HepG2 (cell line): ENCODE data around the gene USP11. TPM values are rescaled to one million over a fixed set of nuclear protein-coding genes. Genes with fewer than 3 reads are reported as not detected.

ENCODE experiments used
- POLR2A ChIP-seq, 2 experiments: IDR thresholded peaks; 2 replicates each; pipeline ENCODE4 v1.6.1; 2011; ENCODE audit warnings: low read depth in 2 of 2, low read length in 2 of 2, mild to moderate bottlenecking in 1 of 2, moderate library complexity in 1 of 2; ENCODE audit not compliant: insufficient read depth in 1 of 2
- RAD21 ChIP-seq: fragments of 450-650 bp; formaldehyde crosslinking; IDR thresholded peaks from 2 replicates; pipeline ENCODE4 v1.5.0; 2020; ENCODE audit warnings: mild to moderate bottlenecking
- RCOR2 ChIP-seq: IDR thresholded peaks from 2 replicates; pipeline ENCODE4 v1.6.1; 2016; ENCODE audit warnings: missing biosample characterization, missing genetic modification reagents
- SETDB1 ChIP-seq: sonication (generic); formaldehyde crosslinking; IDR thresholded peaks from 2 replicates; pipeline ENCODE4 v1.5.1; 2020; ENCODE audit warnings: missing genetic modification reagents, mild to moderate bottlenecking, borderline replicate concordance
- SMAD1 ChIP-seq: sonication (generic); formaldehyde crosslinking; IDR thresholded peaks from 2 replicates; pipeline ENCODE4 v1.4.0; 2020; ENCODE audit warnings: missing genetic modification reagents, low read depth, mild to moderate bottlenecking, borderline replicate concordance
- SYNCRIP ChIP-seq: fragments of 200-400 bp; formaldehyde crosslinking; IDR thresholded peaks from 2 replicates; pipeline ENCODE4 v1.6.1; 2018; ENCODE audit warnings: mild to moderate bottlenecking, low read depth, low read length; ENCODE audit not compliant: insufficient read depth
- THAP11 ChIP-seq: IDR thresholded peaks from 2 replicates; pipeline ENCODE4 v1.6.1; 2016; ENCODE audit warnings: missing biosample characterization, missing genetic modification reagents
- ZNF124 ChIP-seq: sonication (generic); formaldehyde crosslinking; IDR thresholded peaks from 2 replicates; pipeline ENCODE4 v1.4.0; 2020; ENCODE audit warnings: missing genetic modification reagents
- ZNF224 ChIP-seq: sonication (generic); formaldehyde crosslinking; IDR thresholded peaks from 2 replicates; pipeline ENCODE4 v1.5.0; 2020; ENCODE audit warnings: mild to moderate bottlenecking, missing genetic modification reagents
- ZNF652 ChIP-seq: IDR thresholded peaks from 2 replicates; pipeline ENCODE4 v1.6.1; 2016; ENCODE audit warnings: low read depth, borderline replicate concordance
- polyA plus RNA-seq, 8 experiments: library from polyadenylated mRNA; depleted of rRNA in 3 of 8; stranded (reverse) in 7 of 8; unstranded in 1 of 8; fragments of >200 nt; fragmentation: Illumina TruSeq in 4 of 8; extraction: Trizol in 4 of 8; gene quantifications; 2 replicates each; pipeline versions ENCODE4 v1.2.1 to v1.2.3, GENCODE V29; 2011 to 2016; ENCODE audit warnings: low read depth in 4 of 8, missing spikeins in 1 of 8, mixed read lengths in 1 of 8; ENCODE audit not compliant: insufficient read depth in 1 of 8
- total RNA-seq, 5 experiments: library from RNA; depleted of rRNA; stranded (reverse); fragments of >200 nt; fragmentation: Illumina TruSeq; extraction: Trizol; gene quantifications; 2 replicates each; pipeline ENCODE4 v1.2.3, GENCODE V29; 2016; ENCODE audit warnings: low read depth in 1 of 5
- TF ChIP-seq, protein P1 (sequence below): sonication (generic); formaldehyde crosslinking; IDR thresholded peaks from 2 replicates; pipeline ENCODE4 v1.8.1; 2023; ENCODE audit warnings: mild to moderate bottlenecking, missing genetic modification reagents
- TF ChIP-seq, protein P2 (sequence below): IDR thresholded peaks from 2 replicates; pipeline ENCODE4 v1.6.1; 2016; ENCODE audit warnings: missing compliant biosample characterization, missing genetic modification reagents, borderline replicate concordance
- TF ChIP-seq, protein P3 (sequence below): sonication (generic); formaldehyde crosslinking; IDR thresholded peaks from 2 replicates; pipeline ENCODE4 v1.4.0; 2020; ENCODE audit warnings: mild to moderate bottlenecking, missing genetic modification reagents

The USP11 gene
- total and polyA plus RNA-seq, 2 of the 13 experiments (the other 11 are each of a cell fraction or from before 2014, with no cell fraction given) = 23.8 to 31.7 TPM

DNA sequence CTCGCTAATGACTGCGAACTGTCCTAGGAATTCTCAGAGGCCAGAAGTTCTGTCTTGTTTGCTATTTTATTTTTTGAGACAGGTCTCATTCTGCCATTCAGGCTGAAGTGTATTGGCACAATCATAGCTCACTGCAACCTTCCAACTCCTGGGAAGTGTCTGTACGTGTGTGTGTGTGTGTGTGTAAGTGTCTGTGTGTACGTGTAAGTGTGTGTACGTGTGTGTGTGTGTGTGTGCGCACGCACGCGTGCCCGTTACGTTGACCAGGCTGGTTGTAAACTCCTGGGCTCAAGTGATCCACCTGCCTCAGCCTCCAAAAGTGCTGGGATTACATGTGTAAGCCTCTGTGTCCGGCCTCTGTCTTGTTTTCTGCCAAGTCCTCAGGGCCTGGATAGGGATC, 24.7 kb upstream of the USP11 start (continued):
- TF ChIP-seq SYNCRIP (no peak), ZNF224 (no peak), THAP11 (no peak), POLR2A (IDR thresholded peaks at IDR 0.05; ENCODE audit: insufficient read depth in 1 of 2, low read depth in 2 of 2, low read length in 2 of 2) (no peak), SMAD1 (CRISPR knock-in tag) (no peak), ZNF652 (CRISPR knock-in tag) (no peak), RAD21 (no peak), SETDB1 (CRISPR knock-in tag) (no peak), RCOR2 (CRISPR knock-in tag) (no peak), ZNF124 (CRISPR knock-in tag) (no peak)
- TF ChIP-seq, protein P1, sequence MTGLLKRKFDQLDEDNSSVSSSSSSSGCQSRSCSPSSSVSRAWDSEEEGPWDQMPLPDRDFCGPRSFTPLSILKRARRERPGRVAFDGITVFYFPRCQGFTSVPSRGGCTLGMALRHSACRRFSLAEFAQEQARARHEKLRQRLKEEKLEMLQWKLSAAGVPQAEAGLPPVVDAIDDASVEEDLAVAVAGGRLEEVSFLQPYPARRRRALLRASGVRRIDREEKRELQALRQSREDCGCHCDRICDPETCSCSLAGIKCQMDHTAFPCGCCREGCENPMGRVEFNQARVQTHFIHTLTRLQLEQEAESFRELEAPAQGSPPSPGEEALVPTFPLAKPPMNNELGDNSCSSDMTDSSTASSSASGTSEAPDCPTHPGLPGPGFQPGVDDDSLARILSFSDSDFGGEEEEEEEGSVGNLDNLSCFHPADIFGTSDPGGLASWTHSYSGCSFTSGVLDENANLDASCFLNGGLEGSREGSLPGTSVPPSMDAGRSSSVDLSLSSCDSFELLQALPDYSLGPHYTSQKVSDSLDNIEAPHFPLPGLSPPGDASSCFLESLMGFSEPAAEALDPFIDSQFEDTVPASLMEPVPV (CRISPR knock-in tag) = no peak
- TF ChIP-seq, protein P2, sequence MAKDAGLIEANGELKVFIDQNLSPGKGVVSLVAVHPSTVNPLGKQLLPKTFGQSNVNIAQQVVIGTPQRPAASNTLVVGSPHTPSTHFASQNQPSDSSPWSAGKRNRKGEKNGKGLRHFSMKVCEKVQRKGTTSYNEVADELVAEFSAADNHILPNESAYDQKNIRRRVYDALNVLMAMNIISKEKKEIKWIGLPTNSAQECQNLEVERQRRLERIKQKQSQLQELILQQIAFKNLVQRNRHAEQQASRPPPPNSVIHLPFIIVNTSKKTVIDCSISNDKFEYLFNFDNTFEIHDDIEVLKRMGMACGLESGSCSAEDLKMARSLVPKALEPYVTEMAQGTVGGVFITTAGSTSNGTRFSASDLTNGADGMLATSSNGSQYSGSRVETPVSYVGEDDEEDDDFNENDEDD = no peak
- TF ChIP-seq, protein P3, sequence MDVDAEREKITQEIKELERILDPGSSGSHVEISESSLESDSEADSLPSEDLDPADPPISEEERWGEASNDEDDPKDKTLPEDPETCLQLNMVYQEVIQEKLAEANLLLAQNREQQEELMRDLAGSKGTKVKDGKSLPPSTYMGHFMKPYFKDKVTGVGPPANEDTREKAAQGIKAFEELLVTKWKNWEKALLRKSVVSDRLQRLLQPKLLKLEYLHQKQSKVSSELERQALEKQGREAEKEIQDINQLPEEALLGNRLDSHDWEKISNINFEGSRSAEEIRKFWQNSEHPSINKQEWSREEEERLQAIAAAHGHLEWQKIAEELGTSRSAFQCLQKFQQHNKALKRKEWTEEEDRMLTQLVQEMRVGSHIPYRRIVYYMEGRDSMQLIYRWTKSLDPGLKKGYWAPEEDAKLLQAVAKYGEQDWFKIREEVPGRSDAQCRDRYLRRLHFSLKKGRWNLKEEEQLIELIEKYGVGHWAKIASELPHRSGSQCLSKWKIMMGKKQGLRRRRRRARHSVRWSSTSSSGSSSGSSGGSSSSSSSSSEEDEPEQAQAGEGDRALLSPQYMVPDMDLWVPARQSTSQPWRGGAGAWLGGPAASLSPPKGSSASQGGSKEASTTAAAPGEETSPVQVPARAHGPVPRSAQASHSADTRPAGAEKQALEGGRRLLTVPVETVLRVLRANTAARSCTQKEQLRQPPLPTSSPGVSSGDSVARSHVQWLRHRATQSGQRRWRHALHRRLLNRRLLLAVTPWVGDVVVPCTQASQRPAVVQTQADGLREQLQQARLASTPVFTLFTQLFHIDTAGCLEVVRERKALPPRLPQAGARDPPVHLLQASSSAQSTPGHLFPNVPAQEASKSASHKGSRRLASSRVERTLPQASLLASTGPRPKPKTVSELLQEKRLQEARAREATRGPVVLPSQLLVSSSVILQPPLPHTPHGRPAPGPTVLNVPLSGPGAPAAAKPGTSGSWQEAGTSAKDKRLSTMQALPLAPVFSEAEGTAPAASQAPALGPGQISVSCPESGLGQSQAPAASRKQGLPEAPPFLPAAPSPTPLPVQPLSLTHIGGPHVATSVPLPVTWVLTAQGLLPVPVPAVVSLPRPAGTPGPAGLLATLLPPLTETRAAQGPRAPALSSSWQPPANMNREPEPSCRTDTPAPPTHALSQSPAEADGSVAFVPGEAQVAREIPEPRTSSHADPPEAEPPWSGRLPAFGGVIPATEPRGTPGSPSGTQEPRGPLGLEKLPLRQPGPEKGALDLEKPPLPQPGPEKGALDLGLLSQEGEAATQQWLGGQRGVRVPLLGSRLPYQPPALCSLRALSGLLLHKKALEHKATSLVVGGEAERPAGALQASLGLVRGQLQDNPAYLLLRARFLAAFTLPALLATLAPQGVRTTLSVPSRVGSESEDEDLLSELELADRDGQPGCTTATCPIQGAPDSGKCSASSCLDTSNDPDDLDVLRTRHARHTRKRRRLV (CRISPR knock-in tag) = no peak
